Measurements from ENCODE around the gene KAZN.

Gene KAZN

DNA sequence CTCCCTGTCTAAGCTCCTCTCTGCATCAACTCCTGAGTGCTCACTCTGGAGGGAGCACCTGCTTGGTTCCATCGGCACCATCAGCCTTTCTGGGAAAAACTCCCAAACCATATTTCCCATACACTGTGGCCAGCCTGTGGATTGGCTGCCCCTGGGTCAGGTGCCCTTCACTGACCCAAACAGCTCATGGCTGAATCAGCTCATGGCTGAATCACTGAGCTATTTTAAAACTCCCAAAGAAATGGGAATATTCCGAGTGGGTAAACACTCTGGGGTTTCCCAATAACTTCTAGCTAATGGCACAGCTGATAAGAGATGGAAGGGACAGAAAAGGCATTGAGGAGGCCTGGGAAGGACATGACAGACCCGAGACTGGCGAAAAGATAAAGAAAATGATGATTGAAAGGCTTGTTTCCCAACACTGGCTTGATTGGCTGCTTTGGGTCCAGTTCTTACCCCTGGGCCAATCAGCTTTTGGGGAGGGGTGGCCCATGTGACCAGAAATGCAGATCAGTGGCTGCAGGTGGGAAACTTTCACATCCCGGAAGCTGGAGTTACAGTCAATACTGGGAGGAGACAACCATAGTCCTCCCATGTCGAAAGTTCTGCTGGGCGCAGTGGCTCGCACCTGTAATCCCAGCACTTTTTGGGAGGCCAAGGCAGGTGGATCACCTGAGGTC, 37.3 kb upstream of the KAZN start:
- DNase-seq (ENCODE audit: low read depth): no peak
- TF ChIP-seq, protein P1, sequence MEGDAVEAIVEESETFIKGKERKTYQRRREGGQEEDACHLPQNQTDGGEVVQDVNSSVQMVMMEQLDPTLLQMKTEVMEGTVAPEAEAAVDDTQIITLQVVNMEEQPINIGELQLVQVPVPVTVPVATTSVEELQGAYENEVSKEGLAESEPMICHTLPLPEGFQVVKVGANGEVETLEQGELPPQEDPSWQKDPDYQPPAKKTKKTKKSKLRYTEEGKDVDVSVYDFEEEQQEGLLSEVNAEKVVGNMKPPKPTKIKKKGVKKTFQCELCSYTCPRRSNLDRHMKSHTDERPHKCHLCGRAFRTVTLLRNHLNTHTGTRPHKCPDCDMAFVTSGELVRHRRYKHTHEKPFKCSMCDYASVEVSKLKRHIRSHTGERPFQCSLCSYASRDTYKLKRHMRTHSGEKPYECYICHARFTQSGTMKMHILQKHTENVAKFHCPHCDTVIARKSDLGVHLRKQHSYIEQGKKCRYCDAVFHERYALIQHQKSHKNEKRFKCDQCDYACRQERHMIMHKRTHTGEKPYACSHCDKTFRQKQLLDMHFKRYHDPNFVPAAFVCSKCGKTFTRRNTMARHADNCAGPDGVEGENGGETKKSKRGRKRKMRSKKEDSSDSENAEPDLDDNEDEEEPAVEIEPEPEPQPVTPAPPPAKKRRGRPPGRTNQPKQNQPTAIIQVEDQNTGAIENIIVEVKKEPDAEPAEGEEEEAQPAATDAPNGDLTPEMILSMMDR (IDR thresholded peaks at IDR 0.05; ENCODE audit: low read depth, low read length, missing control alignments): no peak
- H3K4me3 ChIP-seq (ENCODE audit: low read depth, low read length): no peak overlapping the region

DNA sequence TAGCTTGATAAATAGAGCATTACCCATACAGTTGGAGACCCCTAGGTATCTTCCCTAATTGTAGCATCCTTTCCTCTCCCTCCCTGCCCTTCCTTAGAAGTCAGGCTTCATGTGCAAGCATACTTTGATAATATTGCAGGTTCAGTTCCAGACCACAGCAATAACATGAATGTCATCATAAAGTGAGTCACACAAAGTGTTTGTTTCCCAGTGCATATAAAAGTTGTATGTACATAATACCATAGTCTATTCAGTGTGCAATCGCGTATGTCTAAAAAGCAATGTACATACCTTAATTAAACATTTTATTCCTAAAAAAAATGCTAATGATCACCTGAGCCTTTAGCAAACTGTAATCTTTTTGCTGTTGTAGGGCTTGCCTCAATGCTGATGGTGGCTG, 33.4 kb upstream of the KAZN start:
- TF ChIP-seq, protein P1 (IDR thresholded peaks at IDR 0.05; ENCODE audit: low read depth, low read length, missing control alignments): no peak

DNA sequence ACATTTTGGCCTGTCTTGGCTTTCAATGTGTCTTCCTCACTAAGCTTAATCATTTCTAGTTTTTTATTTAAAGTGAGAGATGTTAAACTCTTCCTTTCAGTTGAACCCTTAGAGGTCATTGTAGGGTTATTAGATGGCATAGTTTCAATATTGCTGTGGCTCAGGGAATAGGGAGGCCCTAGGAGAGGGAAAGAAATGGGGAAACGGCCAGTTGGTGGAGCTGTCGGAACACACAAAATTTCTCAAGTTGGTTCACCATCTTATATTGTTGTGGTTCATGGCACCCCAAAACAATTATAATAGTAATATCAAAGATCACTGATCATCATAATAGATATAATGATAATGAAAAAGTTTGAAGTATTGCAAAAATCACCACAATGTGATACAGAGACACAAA, 31.4 kb upstream of the KAZN start:
- no peak for DNase-seq (ENCODE audit: low read depth)
- no peak overlapping the region for H3K4me3 ChIP-seq (ENCODE audit: low read depth, low read length)
- TF ChIP-seq, protein P1 (IDR thresholded peaks at IDR 0.05; ENCODE audit: low read depth, low read length, missing control alignments): no peak

More for the DNA sequence above, 33.4 kb upstream of the KAZN start:
- H3K4me3 ChIP-seq (ENCODE audit: low read depth, low read length): no peak overlapping the region
- no peak for DNase-seq (ENCODE audit: low read depth)

DNA sequence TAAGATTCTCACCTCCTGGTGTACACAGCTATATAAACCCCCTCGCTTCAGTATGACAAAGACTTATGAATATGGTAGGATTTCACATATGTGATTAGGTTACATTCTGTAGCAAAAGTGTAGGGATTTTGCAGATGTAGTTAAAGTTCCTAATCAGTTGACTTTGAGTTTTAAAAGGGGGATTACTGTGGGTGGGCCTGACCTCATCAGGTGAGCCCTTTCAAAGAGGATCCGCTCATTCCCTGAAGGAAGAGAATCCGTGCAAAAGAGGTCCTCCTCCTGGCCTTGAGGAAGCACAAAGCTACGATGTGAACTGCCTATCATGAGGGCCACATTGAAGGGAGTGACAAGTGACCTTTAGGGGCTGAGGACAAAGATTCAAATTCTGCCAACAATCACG, 30.6 kb upstream of the KAZN start:
- TF ChIP-seq, protein P1 (IDR thresholded peaks at IDR 0.05; ENCODE audit: low read depth, low read length, missing control alignments): no peak
- H3K4me3 ChIP-seq (ENCODE audit: low read depth, low read length): no peak overlapping the region
- no peak for DNase-seq (ENCODE audit: low read depth)

DNA sequence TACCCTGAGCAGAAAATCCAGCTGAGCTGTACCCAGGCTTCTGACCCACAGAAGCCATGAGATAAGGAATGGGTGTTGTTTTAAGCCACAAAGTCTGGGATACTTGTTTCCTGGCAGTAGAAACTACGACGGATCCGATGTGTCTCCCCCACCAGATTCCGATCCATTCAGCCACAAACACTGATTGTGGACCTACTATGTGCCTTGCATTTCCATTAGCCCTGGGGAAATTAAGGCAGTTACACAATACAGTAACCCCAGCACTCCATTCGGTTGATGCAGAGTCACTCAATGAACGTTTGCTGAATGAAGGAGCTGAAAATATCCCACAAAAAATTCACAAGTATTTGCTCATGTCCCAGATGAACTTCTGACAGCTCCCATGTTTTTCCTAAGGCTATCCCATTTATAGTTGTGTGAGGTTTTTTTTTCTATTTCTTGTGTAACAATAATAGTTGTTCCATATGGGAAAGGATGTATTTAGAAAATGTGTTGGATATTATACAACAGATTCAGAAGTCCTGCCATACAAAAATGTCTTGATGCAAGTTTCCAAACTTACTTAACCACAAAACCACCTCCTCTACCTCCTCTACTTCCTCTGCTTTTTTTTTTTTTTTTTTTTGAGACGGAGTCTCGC, 29.6 kb upstream of the KAZN start:
- DNase-seq (ENCODE audit: low read depth): no peak
- TF ChIP-seq, protein P1 (IDR thresholded peaks at IDR 0.05; ENCODE audit: low read depth, low read length, missing control alignments): no peak
- H3K4me3 ChIP-seq (ENCODE audit: low read depth, low read length): no peak overlapping the region

DNA sequence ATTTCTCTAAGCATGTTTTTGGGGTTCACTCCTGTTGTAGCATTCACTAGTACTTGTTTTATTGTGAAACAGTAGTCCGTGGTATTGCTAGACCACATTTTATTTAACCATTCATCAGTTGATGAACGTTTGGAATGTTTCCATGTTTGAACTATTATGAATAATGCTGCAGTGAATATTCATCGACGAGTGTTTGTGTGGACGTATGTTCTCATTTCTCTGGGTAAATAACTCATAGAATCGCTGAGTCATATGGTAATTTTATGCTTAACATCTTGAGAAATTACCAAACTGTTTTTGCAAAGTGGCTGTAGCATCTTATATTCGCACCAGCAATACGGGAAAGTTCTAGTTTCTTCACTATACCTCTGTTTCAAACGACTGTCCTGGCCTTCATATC, 28.0 kb upstream of the KAZN start:
- TF ChIP-seq, protein P1 (IDR thresholded peaks at IDR 0.05; ENCODE audit: low read depth, low read length, missing control alignments): no peak
- DNase-seq (ENCODE audit: low read depth): no peak
- no peak overlapping the region for H3K4me3 ChIP-seq (ENCODE audit: low read depth, low read length)

All from GM12864 (cell line).